ENCODE results near the gene SLC24A4.

DNA sequence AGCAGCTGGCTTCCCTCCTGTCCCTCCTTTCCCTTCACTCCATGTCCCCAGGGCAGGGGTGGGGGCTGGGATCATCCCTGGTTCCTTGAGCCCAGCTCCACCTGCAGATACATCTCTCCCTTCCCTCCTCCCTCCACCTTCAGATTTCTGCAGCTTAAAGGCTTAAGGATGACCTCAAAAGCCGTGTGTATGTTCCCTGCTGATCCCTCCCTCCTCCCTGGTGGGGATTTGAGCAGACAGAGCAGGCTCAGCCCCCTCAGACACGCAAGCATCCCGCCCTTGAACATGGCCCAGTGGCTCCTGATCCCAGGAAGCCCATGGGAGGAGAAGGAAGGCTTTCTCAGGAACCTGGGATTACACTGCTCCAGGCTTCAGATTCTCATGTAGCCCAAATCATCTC lies 107.7 kb downstream of the SLC24A4 start:
- no peak for TF ChIP-seq POLR2A (IDR thresholded peaks at IDR 0.05)
- TF ChIP-seq, protein P1, sequence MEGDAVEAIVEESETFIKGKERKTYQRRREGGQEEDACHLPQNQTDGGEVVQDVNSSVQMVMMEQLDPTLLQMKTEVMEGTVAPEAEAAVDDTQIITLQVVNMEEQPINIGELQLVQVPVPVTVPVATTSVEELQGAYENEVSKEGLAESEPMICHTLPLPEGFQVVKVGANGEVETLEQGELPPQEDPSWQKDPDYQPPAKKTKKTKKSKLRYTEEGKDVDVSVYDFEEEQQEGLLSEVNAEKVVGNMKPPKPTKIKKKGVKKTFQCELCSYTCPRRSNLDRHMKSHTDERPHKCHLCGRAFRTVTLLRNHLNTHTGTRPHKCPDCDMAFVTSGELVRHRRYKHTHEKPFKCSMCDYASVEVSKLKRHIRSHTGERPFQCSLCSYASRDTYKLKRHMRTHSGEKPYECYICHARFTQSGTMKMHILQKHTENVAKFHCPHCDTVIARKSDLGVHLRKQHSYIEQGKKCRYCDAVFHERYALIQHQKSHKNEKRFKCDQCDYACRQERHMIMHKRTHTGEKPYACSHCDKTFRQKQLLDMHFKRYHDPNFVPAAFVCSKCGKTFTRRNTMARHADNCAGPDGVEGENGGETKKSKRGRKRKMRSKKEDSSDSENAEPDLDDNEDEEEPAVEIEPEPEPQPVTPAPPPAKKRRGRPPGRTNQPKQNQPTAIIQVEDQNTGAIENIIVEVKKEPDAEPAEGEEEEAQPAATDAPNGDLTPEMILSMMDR (IDR thresholded peaks at IDR 0.05) = no peak

All from uterus (tissue), 2 donors.